ENCODE data around the gene HMGA1.

HMGA1 gene

GRCh38 chr6:34292954-34293353 lies 56.3 kb downstream of the HMGA1 start:
- no peak for DNase-seq (ENCODE audit: low spot score)

GRCh38 chr6:34295721-34296120 lies 59.0 kb downstream of the HMGA1 start:
- no peak for DNase-seq (ENCODE audit: low spot score)
